HEK293 (cell line): ENCODE results near the gene TOPAZ1.

Experiments used
- OSR2 ChIP-seq: fragments of 450-650 bp; formaldehyde crosslinking; IDR thresholded peaks from 2 replicates; pipeline ENCODE4 v1.5.1; 2016; ENCODE audit warnings: missing biosample characterization, missing genetic modification characterization
- ZFP37 ChIP-seq: fragments of 450-650 bp; formaldehyde crosslinking; IDR thresholded peaks from 2 replicates; pipeline ENCODE4 v1.5.1; 2016; ENCODE audit warnings: missing biosample characterization, missing genetic modification characterization
- ZNF146 ChIP-seq: fragments of 450-650 bp; formaldehyde crosslinking; IDR thresholded peaks from 2 replicates; pipeline ENCODE4 v1.5.1; 2016; ENCODE audit warnings: missing biosample characterization, missing genetic modification characterization
- ZNF18 ChIP-seq: fragments of 450-650 bp; formaldehyde crosslinking; IDR thresholded peaks from 2 replicates; pipeline ENCODE4 v1.5.1; 2016; ENCODE audit warnings: missing biosample characterization, missing genetic modification characterization
- ZNF274 ChIP-seq, 2 experiments: fragments of 200-500 bp in 1 of 2; fragments of 450-650 bp in 1 of 2; sonication (Bioruptor generic) in 1 of 2; formaldehyde crosslinking in 1 of 2; IDR thresholded peaks; 2 replicates each; pipeline versions ENCODE4 v1.5.1 to v1.6.1; 2014 to 2016; ENCODE audit warnings: borderline replicate concordance in 1 of 2, inconsistent platforms in 1 of 2, low read length in 1 of 2, missing biosample characterization in 1 of 2, missing genetic modification characterization in 1 of 2
- ZNF530 ChIP-seq: fragments of 450-650 bp; formaldehyde crosslinking; IDR thresholded peaks from 2 replicates; pipeline ENCODE4 v1.5.1; 2016; ENCODE audit warnings: low read depth, missing biosample characterization, missing genetic modification characterization
- ZNF654 ChIP-seq: fragments of 450-650 bp; formaldehyde crosslinking; IDR thresholded peaks from 2 replicates; pipeline ENCODE4 v1.5.1; 2016; ENCODE audit warnings: low read depth, missing biosample characterization, missing genetic modification characterization
- TF ChIP-seq, protein P1 (sequence below): fragments of 450-650 bp; formaldehyde crosslinking; IDR thresholded peaks from 2 replicates; pipeline ENCODE4 v1.5.1; 2016; ENCODE audit warnings: missing biosample characterization, missing genetic modification characterization

DNA sequence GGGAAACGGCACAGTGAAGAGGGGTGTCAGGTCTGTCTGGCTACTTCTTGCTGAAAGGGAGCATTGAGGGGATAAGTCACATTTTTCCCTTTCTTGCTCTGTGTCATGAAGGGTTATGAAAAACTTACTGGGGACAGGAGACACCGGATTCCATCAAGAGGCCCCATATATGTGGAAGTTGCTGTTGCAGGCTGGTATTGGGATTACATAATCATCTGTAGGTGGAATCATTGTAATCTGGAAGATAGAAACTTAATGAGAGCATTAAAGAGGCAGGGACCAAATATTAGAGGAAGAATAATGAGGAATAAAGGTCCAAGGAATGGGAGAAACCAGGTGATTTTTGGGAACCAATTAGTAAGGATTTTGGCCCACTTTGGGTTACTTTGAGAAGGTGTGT lies 92.6 kb downstream of the TOPAZ1 start:
- TF ChIP-seq ZNF530 (tag by site-specific recombination) (no peak), ZNF654 (tag by site-specific recombination) (no peak), ZNF146 (tag by site-specific recombination) (no peak), OSR2 (tag by site-specific recombination) (no peak), ZFP37 (tag by site-specific recombination) (no peak), ZNF274 (IDR thresholded peaks at IDR 0.05; ENCODE audit: low read length) (no peak), ZNF274 (tag by site-specific recombination; IDR thresholded peaks at IDR 0.05; ENCODE audit: borderline replicate concordance) (no peak), ZNF18 (tag by site-specific recombination) (no peak)
- TF ChIP-seq, protein P1, sequence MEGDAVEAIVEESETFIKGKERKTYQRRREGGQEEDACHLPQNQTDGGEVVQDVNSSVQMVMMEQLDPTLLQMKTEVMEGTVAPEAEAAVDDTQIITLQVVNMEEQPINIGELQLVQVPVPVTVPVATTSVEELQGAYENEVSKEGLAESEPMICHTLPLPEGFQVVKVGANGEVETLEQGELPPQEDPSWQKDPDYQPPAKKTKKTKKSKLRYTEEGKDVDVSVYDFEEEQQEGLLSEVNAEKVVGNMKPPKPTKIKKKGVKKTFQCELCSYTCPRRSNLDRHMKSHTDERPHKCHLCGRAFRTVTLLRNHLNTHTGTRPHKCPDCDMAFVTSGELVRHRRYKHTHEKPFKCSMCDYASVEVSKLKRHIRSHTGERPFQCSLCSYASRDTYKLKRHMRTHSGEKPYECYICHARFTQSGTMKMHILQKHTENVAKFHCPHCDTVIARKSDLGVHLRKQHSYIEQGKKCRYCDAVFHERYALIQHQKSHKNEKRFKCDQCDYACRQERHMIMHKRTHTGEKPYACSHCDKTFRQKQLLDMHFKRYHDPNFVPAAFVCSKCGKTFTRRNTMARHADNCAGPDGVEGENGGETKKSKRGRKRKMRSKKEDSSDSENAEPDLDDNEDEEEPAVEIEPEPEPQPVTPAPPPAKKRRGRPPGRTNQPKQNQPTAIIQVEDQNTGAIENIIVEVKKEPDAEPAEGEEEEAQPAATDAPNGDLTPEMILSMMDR, result no peak
